Muscle layer of duodenum (tissue), 2 donors: ENCODE results near the gene BST2.

Experiments
- H3K27ac ChIP-seq: one replicate; pipeline ENCODE4 v1.7.0; 2013; ENCODE audit warnings: mild to moderate bottlenecking, low read length
- H3K27me3 ChIP-seq: one replicate; pipeline ENCODE4 v1.7.0; 2013; ENCODE audit warnings: low read depth, mild to moderate bottlenecking, control low read depth, low read length
- H3K36me3 ChIP-seq, 2 donors: one replicate each; pipeline ENCODE4 v1.7.0; 2013; ENCODE audit warnings: low read length in 2 of 2, control low read depth in 1 of 2, mild to moderate bottlenecking in 1 of 2; ENCODE audit not compliant: insufficient read depth in 2 of 2, control insufficient read depth in 1 of 2
- H3K4me1 ChIP-seq, 2 donors: one replicate each; pipeline ENCODE4 v1.7.0; 2013; ENCODE audit warnings: low read length in 2 of 2, mild to moderate bottlenecking in 2 of 2, control low read depth in 1 of 2, moderate library complexity in 1 of 2; ENCODE audit not compliant: insufficient read depth in 2 of 2, control insufficient read depth in 1 of 2
- H3K4me3 ChIP-seq, 2 donors: one replicate each; pipeline ENCODE4 v1.7.0; 2013; ENCODE audit warnings: low read length in 2 of 2, low read depth in 1 of 2, mild to moderate bottlenecking in 1 of 2
- H3K9me3 ChIP-seq, 2 donors: one replicate each; pipeline ENCODE4 v1.7.0; 2013; ENCODE audit warnings: low read length in 2 of 2, control low read depth in 1 of 2, mild to moderate bottlenecking in 1 of 2; ENCODE audit not compliant: control insufficient read depth in 1 of 2
- donor health status: healthy.

Gene BST2

DNA sequence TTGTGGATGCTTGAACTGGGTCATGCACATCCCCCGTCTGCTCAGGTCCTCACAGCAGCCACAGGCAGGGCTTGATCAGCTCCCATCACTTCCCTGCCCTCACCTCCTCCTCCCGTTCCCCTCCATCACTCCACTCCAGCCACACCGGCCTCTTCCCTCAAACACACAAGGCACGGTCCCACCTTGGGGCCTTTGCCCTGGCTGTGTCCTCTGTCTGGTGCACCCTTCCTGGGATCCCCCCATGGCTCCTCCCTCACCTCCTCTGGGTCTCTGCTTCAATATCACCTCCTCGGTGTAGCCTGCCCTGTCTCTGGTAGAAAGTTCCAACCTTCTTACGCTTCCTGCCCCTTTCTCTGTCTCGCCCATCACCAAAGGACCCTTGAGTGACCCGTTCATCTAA, 52.0 kb downstream of the BST2 start:
- Histone ChIP-seq H3K9me3 (no peaks in the 10 kb centered on the region), H3K4me3 (no peak overlapping the region), H3K36me3 (no peaks in the 10 kb centered on the region), H3K27me3 (no peaks in the 10 kb centered on the region), H3K4me1 (peaks cover 0 to 12% of the 10 kb centered on the region in 2 donors), H3K27ac (no peak overlapping the region)
